ENCODE results near the gene CAMK1D.

GRCh38 chr10:12351889-12352288 is 2.5 kb downstream of the CAMK1D start:
- TF ChIP-seq CTCF (conservative IDR thresholded peaks at IDR 0.05; ENCODE audit: low read depth, low read length) = no peak
- TF ChIP-seq POLR2A (IDR thresholded peaks at IDR 0.05; ENCODE audit: low read depth, low read length) = no peak
- no peak for TF ChIP-seq USF2 (IDR thresholded peaks at IDR 0.05; ENCODE audit: low read depth, low read length)

Data from IMR-90 (cell line).